Measurements from ENCODE around the gene HMOX2.

The HMOX2 gene

GRCh38 chr16:4475880-4476788 lies at the start of gene HMOX2:
TSS of gene HMOX2 (plus strand) at chr16:4476398. CDS start at chr16:4505525, 29,127 bp downstream.
- ATAC-seq (peak; percentile 89), DNase-seq (peak; percentile 95)

- no peak for ATAC-seq
- DNase-seq: no peak
Observed at GRCh38 chr16:4426722-4427372, 49.4 kb upstream of the HMOX2 start.

- ATAC-seq (no peak), DNase-seq (no peak)
Observed at GRCh38 chr16:4428500-4428899, 47.7 kb upstream of the HMOX2 start.

GRCh38 chr16:4431023-4431422 lies 45.2 kb upstream of the HMOX2 start:
- ATAC-seq: no peak
- DNase-seq: no peak

GRCh38 chr16:4433228-4433627 lies 43.0 kb upstream of the HMOX2 start:
- ATAC-seq (no peak), DNase-seq (no peak)

GRCh38 chr16:4433914-4434787 lies 42.0 kb upstream of the HMOX2 start:
- DNase-seq (no peak), ATAC-seq (no peak)

- DNase-seq: no peak
- no peak for ATAC-seq
Observed at GRCh38 chr16:4435337-4436067, 40.7 kb upstream of the HMOX2 start.

- no peak for ATAC-seq
- no peak for DNase-seq
Observed at GRCh38 chr16:4437366-4437765, 38.8 kb upstream of the HMOX2 start.

- DNase-seq (no peak), ATAC-seq (no peak)
Observed at GRCh38 chr16:4442371-4442770, 33.8 kb upstream of the HMOX2 start.

GRCh38 chr16:4443271-4443670 lies 32.9 kb upstream of the HMOX2 start:
- ATAC-seq (no peak), DNase-seq (no peak)

- ATAC-seq (no peak), DNase-seq (no peak)
Observed at GRCh38 chr16:4443986-4444385, 32.2 kb upstream of the HMOX2 start.

- ATAC-seq (no peak), DNase-seq (no peak)
Observed at GRCh38 chr16:4450430-4450829, 25.8 kb upstream of the HMOX2 start.

GRCh38 chr16:4450931-4451519 lies 25.2 kb upstream of the HMOX2 start:
- DNase-seq (no peak), ATAC-seq (no peak)

GRCh38 chr16:4452674-4453073 lies 23.5 kb upstream of the HMOX2 start:
- DNase-seq: no peak
- ATAC-seq: no peak

- DNase-seq: no peak
- ATAC-seq: no peak
Observed at GRCh38 chr16:4454623-4455022, 21.6 kb upstream of the HMOX2 start.

GRCh38 chr16:4455081-4455480 lies 21.1 kb upstream of the HMOX2 start:
- ATAC-seq (no peak), DNase-seq (no peak)

- ATAC-seq (no peak), DNase-seq (no peak)
Observed at GRCh38 chr16:4455951-4456350, 20.2 kb upstream of the HMOX2 start.

- no peak for ATAC-seq
Observed at GRCh38 chr16:4460936-4461249, 15.3 kb upstream of the HMOX2 start.

GRCh38 chr16:4461250-4462085 lies 14.7 kb upstream of the HMOX2 start:
- ATAC-seq (no peak), DNase-seq (no peak)

More at GRCh38 chr16:4460936-4461249, 15.3 kb upstream of the HMOX2 start:
- no peak for DNase-seq

GRCh38 chr16:4463522-4464163 lies 12.6 kb upstream of the HMOX2 start:
- no peak for DNase-seq
- no peak for ATAC-seq

All from stimulated activated naive CD8-positive, alpha-beta T cell treated with anti-CD3 and anti-CD28 coated beads, Interleukin-15, Interleukin-2, amounts not matched to agents 100 U/mL and 50 U/mL, for 24 hours (primary cell).